HEK293 (cell line): ENCODE measurements around the gene IL25.
"Not testable (repeated sequence)": the region's sequence is repeated elsewhere in the genome, so short reads cannot be mapped to it uniquely, and the experiment has no call there.

Experiments used
- CTCF ChIP-seq: fragments of 450-650 bp; formaldehyde crosslinking; IDR thresholded peaks from 2 replicates; pipeline ENCODE4 v1.5.1; 2016; ENCODE audit warnings: missing biosample characterization, missing genetic modification characterization
- HOXA7 ChIP-seq: sonication (generic); formaldehyde crosslinking; IDR thresholded peaks from 2 replicates; pipeline ENCODE4 v1.8.1; 2022; ENCODE audit warnings: missing genetic modification reagents, borderline replicate concordance
- KLF16 ChIP-seq: fragments of 450-650 bp; formaldehyde crosslinking; IDR thresholded peaks from 2 replicates; pipeline ENCODE4 v1.5.1; 2017; ENCODE audit warnings: missing biosample characterization, missing genetic modification characterization
- KLF9 ChIP-seq: fragments of 450-650 bp; formaldehyde crosslinking; IDR thresholded peaks from 2 replicates; pipeline ENCODE4 v1.5.1; 2016; ENCODE audit warnings: missing biosample characterization, missing genetic modification characterization, low read depth
- ZBTB11 ChIP-seq: fragments of 450-650 bp; formaldehyde crosslinking; conservative IDR thresholded peaks from 2 replicates; pipeline ENCODE4 v1.5.1; 2016; ENCODE audit warnings: low read depth, missing biosample characterization, missing genetic modification characterization
- ZBTB20 ChIP-seq: fragments of 450-650 bp; formaldehyde crosslinking; IDR thresholded peaks from 2 replicates; pipeline ENCODE4 v1.5.1; 2016; ENCODE audit warnings: missing biosample characterization, missing genetic modification characterization
- ZBTB26 ChIP-seq: fragments of 450-650 bp; formaldehyde crosslinking; optimal IDR thresholded peaks from 2 replicates; pipeline ENCODE3; 2016; ENCODE audit warnings: missing biosample characterization, mild to moderate bottlenecking, missing genetic modification characterization
- ZEB2 ChIP-seq: fragments of 450-650 bp; formaldehyde crosslinking; IDR thresholded peaks from 2 replicates; pipeline ENCODE4 v1.5.1; 2016; ENCODE audit warnings: missing biosample characterization, missing genetic modification characterization
- ZFP3 ChIP-seq: fragments of 450-650 bp; formaldehyde crosslinking; IDR thresholded peaks from 2 replicates; pipeline ENCODE4 v1.5.1; 2016; ENCODE audit warnings: low read depth, missing biosample characterization, missing genetic modification characterization
- ZNF121 ChIP-seq: fragments of 450-650 bp; formaldehyde crosslinking; IDR thresholded peaks from 2 replicates; pipeline ENCODE4 v1.5.1; 2016; ENCODE audit warnings: missing biosample characterization, missing genetic modification characterization
- ZNF24 ChIP-seq: fragments of 450-650 bp; formaldehyde crosslinking; IDR thresholded peaks from 2 replicates; pipeline ENCODE4 v1.5.1; 2016; ENCODE audit warnings: missing biosample characterization, missing genetic modification characterization
- ZNF514 ChIP-seq: fragments of 450-650 bp; formaldehyde crosslinking; IDR thresholded peaks from 2 replicates; pipeline ENCODE4 v1.5.1; 2016; ENCODE audit warnings: missing biosample characterization, missing genetic modification characterization
- ZNF549 ChIP-seq: fragments of 450-650 bp; IDR thresholded peaks from 2 replicates; pipeline ENCODE4 v1.5.1; 2018; ENCODE audit warnings: missing biosample characterization, missing genetic modification characterization, mild to moderate bottlenecking, inconsistent platforms, moderate library complexity
- ZXDB ChIP-seq: fragments of 450-650 bp; formaldehyde crosslinking; IDR thresholded peaks from 2 replicates; pipeline ENCODE4 v1.5.1; 2016; ENCODE audit warnings: missing biosample characterization, missing genetic modification characterization

- not testable (repeated sequence) for TF ChIP-seq ZNF549 (tag by site-specific recombination); ZNF121 (tag by site-specific recombination); HOXA7; ZBTB11 (tag by site-specific recombination); ZFP3 (tag by site-specific recombination); KLF9; CTCF (tag by site-specific recombination); ZBTB26 (tag by site-specific recombination); ZNF24 (tag by site-specific recombination); ZNF514 (tag by site-specific recombination); KLF16 (tag by site-specific recombination); ZBTB20; ZXDB (tag by site-specific recombination); ZEB2 (tag by site-specific recombination)
Observed at GRCh38 chr14:23325746-23326145, 46.9 kb upstream of the IL25 start.
